ENCODE results near the gene CTBP1.

DNA sequence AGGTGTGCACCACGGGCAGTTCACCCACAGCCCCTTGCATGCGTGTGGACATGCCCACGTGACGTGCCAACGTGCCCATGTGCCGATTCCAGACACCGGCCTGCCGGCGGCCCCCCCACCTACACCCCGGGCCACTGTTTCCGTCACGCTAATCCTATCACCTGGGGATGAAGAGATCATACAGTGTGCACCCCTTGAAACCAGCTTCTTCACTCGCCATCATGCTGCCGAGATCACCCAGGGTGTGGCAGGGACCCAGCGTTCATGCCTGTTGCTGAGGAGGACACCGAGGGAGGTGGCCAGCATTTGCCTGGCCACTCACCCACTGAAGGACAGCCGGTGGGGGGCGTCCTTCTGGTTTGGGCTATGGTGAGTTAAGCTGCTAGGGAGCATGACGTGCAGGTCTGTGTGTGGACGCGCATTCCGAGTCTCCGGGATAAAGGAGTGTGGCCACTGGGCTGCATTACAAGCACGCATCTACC is 14.1 kb downstream of the CTBP1 start:
- TF ChIP-seq, protein P1, sequence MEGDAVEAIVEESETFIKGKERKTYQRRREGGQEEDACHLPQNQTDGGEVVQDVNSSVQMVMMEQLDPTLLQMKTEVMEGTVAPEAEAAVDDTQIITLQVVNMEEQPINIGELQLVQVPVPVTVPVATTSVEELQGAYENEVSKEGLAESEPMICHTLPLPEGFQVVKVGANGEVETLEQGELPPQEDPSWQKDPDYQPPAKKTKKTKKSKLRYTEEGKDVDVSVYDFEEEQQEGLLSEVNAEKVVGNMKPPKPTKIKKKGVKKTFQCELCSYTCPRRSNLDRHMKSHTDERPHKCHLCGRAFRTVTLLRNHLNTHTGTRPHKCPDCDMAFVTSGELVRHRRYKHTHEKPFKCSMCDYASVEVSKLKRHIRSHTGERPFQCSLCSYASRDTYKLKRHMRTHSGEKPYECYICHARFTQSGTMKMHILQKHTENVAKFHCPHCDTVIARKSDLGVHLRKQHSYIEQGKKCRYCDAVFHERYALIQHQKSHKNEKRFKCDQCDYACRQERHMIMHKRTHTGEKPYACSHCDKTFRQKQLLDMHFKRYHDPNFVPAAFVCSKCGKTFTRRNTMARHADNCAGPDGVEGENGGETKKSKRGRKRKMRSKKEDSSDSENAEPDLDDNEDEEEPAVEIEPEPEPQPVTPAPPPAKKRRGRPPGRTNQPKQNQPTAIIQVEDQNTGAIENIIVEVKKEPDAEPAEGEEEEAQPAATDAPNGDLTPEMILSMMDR (IDR thresholded peaks at IDR 0.05; ENCODE audit: poor library complexity, severe bottlenecking) = no peak
- no peak for TF ChIP-seq EP300 (conservative IDR thresholded peaks at IDR 0.05; ENCODE audit: poor library complexity, severe bottlenecking)
- TF ChIP-seq RAD21 (conservative IDR thresholded peaks at IDR 0.05) = no peak
- no peak for TF ChIP-seq POLR2AphosphoS5 (IDR thresholded peaks at IDR 0.05)
- TF ChIP-seq EZH2 (IDR thresholded peaks at IDR 0.05; ENCODE audit: borderline replicate concordance, insufficient read depth, low read length, poor library complexity, severe bottlenecking) = no peak
- TF ChIP-seq, protein P2, sequence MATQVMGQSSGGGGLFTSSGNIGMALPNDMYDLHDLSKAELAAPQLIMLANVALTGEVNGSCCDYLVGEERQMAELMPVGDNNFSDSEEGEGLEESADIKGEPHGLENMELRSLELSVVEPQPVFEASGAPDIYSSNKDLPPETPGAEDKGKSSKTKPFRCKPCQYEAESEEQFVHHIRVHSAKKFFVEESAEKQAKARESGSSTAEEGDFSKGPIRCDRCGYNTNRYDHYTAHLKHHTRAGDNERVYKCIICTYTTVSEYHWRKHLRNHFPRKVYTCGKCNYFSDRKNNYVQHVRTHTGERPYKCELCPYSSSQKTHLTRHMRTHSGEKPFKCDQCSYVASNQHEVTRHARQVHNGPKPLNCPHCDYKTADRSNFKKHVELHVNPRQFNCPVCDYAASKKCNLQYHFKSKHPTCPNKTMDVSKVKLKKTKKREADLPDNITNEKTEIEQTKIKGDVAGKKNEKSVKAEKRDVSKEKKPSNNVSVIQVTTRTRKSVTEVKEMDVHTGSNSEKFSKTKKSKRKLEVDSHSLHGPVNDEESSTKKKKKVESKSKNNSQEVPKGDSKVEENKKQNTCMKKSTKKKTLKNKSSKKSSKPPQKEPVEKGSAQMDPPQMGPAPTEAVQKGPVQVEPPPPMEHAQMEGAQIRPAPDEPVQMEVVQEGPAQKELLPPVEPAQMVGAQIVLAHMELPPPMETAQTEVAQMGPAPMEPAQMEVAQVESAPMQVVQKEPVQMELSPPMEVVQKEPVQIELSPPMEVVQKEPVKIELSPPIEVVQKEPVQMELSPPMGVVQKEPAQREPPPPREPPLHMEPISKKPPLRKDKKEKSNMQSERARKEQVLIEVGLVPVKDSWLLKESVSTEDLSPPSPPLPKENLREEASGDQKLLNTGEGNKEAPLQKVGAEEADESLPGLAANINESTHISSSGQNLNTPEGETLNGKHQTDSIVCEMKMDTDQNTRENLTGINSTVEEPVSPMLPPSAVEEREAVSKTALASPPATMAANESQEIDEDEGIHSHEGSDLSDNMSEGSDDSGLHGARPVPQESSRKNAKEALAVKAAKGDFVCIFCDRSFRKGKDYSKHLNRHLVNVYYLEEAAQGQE (IDR thresholded peaks at IDR 0.05; ENCODE audit: borderline replicate concordance) = no peak
- TF ChIP-seq TAF1 (IDR thresholded peaks at IDR 0.05; ENCODE audit: low read depth) = no peak
- TF ChIP-seq MXI1 (conservative IDR thresholded peaks at IDR 0.05; ENCODE audit: poor library complexity, severe bottlenecking) = no peak
